Prostate gland (tissue), 2 donors: Measurements from ENCODE around the gene SMARCA4. TPM values are rescaled to one million over a fixed set of nuclear protein-coding genes. Genes with fewer than 3 reads are reported as not detected.
"Not testable (repeated sequence)": the region's sequence is repeated elsewhere in the genome, so short reads cannot be mapped to it uniquely, and the experiment has no call there.

Experiments
- DNase-seq: peaks from one replicate; pipeline ENCODE4 v3.0.0-alpha.2; 2019; ENCODE audit warnings: low spot score
- H3K27ac ChIP-seq, 2 donors: fragments of 200-600 bp; sonication (generic); 2 replicates each; pipeline ENCODE4 v1.5.1; 2017 to 2019
- H3K27me3 ChIP-seq: fragments of 200-600 bp; sonication (generic); replicated peaks from 2 replicates; pipeline ENCODE4 v1.5.1; 2019; ENCODE audit not compliant: insufficient read depth
- H3K36me3 ChIP-seq, 2 donors: fragments of 200-600 bp; sonication (generic); 1 replicate in 1 of 2; 2 replicates in 1 of 2; pipeline versions ENCODE4 v1.5.1 to v1.8.1; 2017 to 2019
- H3K4me1 ChIP-seq: fragments of 200-600 bp; sonication (generic); replicated peaks from 2 replicates; pipeline ENCODE4 v1.5.1; 2019
- H3K4me3 ChIP-seq, 2 donors: fragments of 200-600 bp; sonication (generic); 2 replicates each; pipeline ENCODE4 v1.5.1; 2017 to 2019
- H3K9me3 ChIP-seq: fragments of 200-600 bp; sonication (generic); 2 replicates; pipeline ENCODE4 v1.5.1; 2017
- CTCF ChIP-seq, 4 experiments: fragments of 200-600 bp in 2 of 4; fragments of 450-650 bp in 2 of 4; sonication (generic) in 2 of 4; IDR thresholded peaks; 1 replicate in 3 of 4; 2 replicates in 1 of 4; pipeline ENCODE4 v1.5.1; 2016 to 2019; ENCODE audit warnings: antibody characterized with exemption in 4 of 4, mild to moderate bottlenecking in 2 of 4, moderate library complexity in 2 of 4
- POLR2A ChIP-seq: fragments of 450-650 bp; IDR thresholded peaks from one replicate; pipeline ENCODE4 v1.6.1; 2016; ENCODE audit warnings: antibody characterized with exemption, mild to moderate bottlenecking
- POLR2AphosphoS5 ChIP-seq: sonication (generic); formaldehyde crosslinking; IDR thresholded peaks from one replicate; pipeline ENCODE4 v1.6.1; 2017; ENCODE audit warnings: antibody characterized with exemption
- WGBS: methylation state at CpG from one replicate; pipeline ENCODE4 v1.1.5; 2018; 5-methylcytosine and 5-hydroxymethylcytosine counted together
- intact Hi-C: fragments of 100-400 bp; cut with DNase I; formaldehyde crosslinking; loops from one replicate; pipeline ENCODE4 v1.14.2; 2022
- total RNA-seq, 2 donors: library from RNA; depleted of rRNA; stranded (reverse); fragments of >200 nt; gene quantifications; one replicate each; pipeline ENCODE4 v1.1.0, GENCODE V29; 2016

Gene SMARCA4
- total RNA-seq, 2 donors from 2014 or later: 98.5 to 152 TPM

- intact Hi-C loops: no loop called here
- Histone ChIP-seq H3K27me3 (no peaks in the 10 kb centered on the region), H3K9me3 (no peaks in the 10 kb centered on the region), H3K36me3 (no peaks in the 10 kb centered on the region), H3K27ac (no peak overlapping the region), H3K4me1 (no peaks in the 10 kb centered on the region), H3K4me3 (no peak overlapping the region)
- no peak for DNase-seq
- TF ChIP-seq POLR2AphosphoS5 (no peak), CTCF (IDR thresholded peaks at IDR 0.05) (no peak)
- 55% methylated on average over 9 of the region's 9 CpGs for WGBS
Measured at GRCh38 chr19:11079999-11080398, 119.2 kb downstream of the SMARCA4 start.

- DNase-seq: no peak
- TF ChIP-seq POLR2AphosphoS5 (no peak), POLR2A (no peak), CTCF (IDR thresholded peaks at IDR 0.05) (no peak)
- Histone ChIP-seq H3K27ac (peak overlapping the region; percentile 98 to 99), H3K4me1 (peaks cover 4% of the 10 kb centered on the region), H3K36me3 (no peaks in the 10 kb centered on the region), H3K4me3 (no peak overlapping the region), H3K27me3 (no peaks in the 10 kb centered on the region), H3K9me3 (no peaks in the 10 kb centered on the region)
- intact Hi-C loops: no loop called here
- WGBS: 79% methylated on average over 4 of the region's 4 CpGs
Measured at GRCh38 chr19:11087870-11088505, 127.2 kb downstream of the SMARCA4 start.

GRCh38 chr19:11088506-11089253 is 127.8 kb downstream of the SMARCA4 start:
- peak overlapping the region; percentile 64 to 77 for H3K4me3 ChIP-seq
- TF ChIP-seq CTCF (IDR thresholded peaks at IDR 0.05): no peak
- TF ChIP-seq POLR2A: no peak
- TF ChIP-seq POLR2AphosphoS5: no peak
- no peaks in the 10 kb centered on the region for H3K36me3 ChIP-seq
- H3K4me1 ChIP-seq: peaks cover 4% of the 10 kb centered on the region
- H3K27me3 ChIP-seq: no peaks in the 10 kb centered on the region
- peak overlapping the region; percentile 98 to 99 for H3K27ac ChIP-seq
- intact Hi-C loops: no loop called here
- 17% methylated on average over 11 of the region's 11 CpGs for WGBS
- no peak for DNase-seq
- no peaks in the 10 kb centered on the region for H3K9me3 ChIP-seq

GRCh38 chr19:11089254-11090013 is 128.6 kb downstream of the SMARCA4 start, which contains the start of gene LDLR:
Gene LDLR (plus strand): TSS chr19:11089463. CDS start chr19:11089549, 86 bp downstream.
- no peaks in the 10 kb centered on the region for H3K9me3 ChIP-seq
- WGBS: 1% methylated on average over 43 of the region's 43 CpGs
- peaks cover 4% of the 10 kb centered on the region for H3K4me1 ChIP-seq
- H3K4me3 ChIP-seq: peak within 1 kb of the TSS; percentile 64 to 77
- peak in 1 of 4 experiments; percentile 3 for TF ChIP-seq CTCF (IDR thresholded peaks at IDR 0.05)
- peak; percentile 98 for TF ChIP-seq POLR2AphosphoS5
- TF ChIP-seq POLR2A: peak; percentile 82
- no peaks in the 10 kb centered on the region for H3K36me3 ChIP-seq
- no peaks in the 10 kb centered on the region for H3K27me3 ChIP-seq
- H3K27ac ChIP-seq: peak within 1 kb of the TSS; percentile 98 to 99
- DNase-seq: peak; percentile 86
- intact Hi-C loops: loop anchor here (10.0 kb wide), 1 partner anchor 55 kb away; no protein-coding TSS in a partner anchor

GRCh38 chr19:11090014-11090263 is 129.1 kb downstream of the SMARCA4 start:
- Histone ChIP-seq H3K27ac (peak overlapping the region; percentile 98 to 99), H3K4me3 (peak overlapping the region; percentile 64 to 77)
- not testable (repeated sequence) for H3K4me1 ChIP-seq, H3K36me3 ChIP-seq, H3K27me3 ChIP-seq, DNase-seq, H3K9me3 ChIP-seq
- intact Hi-C loops: loop anchor here (10.0 kb wide), 1 partner anchor 55 kb away; no protein-coding TSS in a partner anchor
- WGBS: 0% methylated on average over 15 of the region's 15 CpGs
